ENCODE results near the gene UPK1B. TPM values are rescaled to one million over a fixed set of nuclear protein-coding genes. Genes with fewer than 3 reads are reported as not detected.
A peak's percentile ranks its signal among the peaks of the same experiment; 100 is the strongest.

UPK1B gene
- polyA plus RNA-seq, 1 donor, result 1.1 TPM

GRCh38 chr3:119195911-119196310, 22.5 kb downstream of the UPK1B start:
- Histone ChIP-seq H3K27ac (ENCODE audit: low read length) (no peak overlapping the region), H3K9me3 (ENCODE audit: control insufficient read depth, low read depth, low read length) (no peaks in the 10 kb centered on the region), H3K4me3 (ENCODE audit: low read length) (no peak overlapping the region), H3K27me3 (ENCODE audit: control insufficient read depth, insufficient read depth, low read length) (no peaks in the 10 kb centered on the region), H3K4me1 (ENCODE audit: control insufficient read depth, insufficient read depth, low read length) (no peaks in the 10 kb centered on the region), H3K36me3 (ENCODE audit: control insufficient read depth, insufficient read depth, low read length) (no peaks in the 10 kb centered on the region)
- WGBS (ENCODE audit: insufficient coverage, low lambda C conversion rate), result no CpG with 5 or more reads among the region's 1 CpG
- no peak for DNase-seq

- Histone ChIP-seq H3K4me3 (ENCODE audit: low read length) (no peak overlapping the region), H3K27ac (ENCODE audit: low read length) (no peak overlapping the region), H3K9me3 (ENCODE audit: control insufficient read depth, low read depth, low read length) (no peaks in the 10 kb centered on the region), H3K36me3 (ENCODE audit: control insufficient read depth, insufficient read depth, low read length) (peaks cover 9% of the 10 kb centered on the region), H3K4me1 (ENCODE audit: control insufficient read depth, insufficient read depth, low read length) (peaks cover 10% of the 10 kb centered on the region), H3K27me3 (ENCODE audit: control insufficient read depth, insufficient read depth, low read length) (no peaks in the 10 kb centered on the region)
- no CpG with 5 or more reads among the region's 8 CpGs for WGBS (ENCODE audit: insufficient coverage, low lambda C conversion rate)
- no peak for DNase-seq
Observed at GRCh38 chr3:119205209-119205608, 31.8 kb downstream of the UPK1B start.

GRCh38 chr3:119205685-119206084, 32.3 kb downstream of the UPK1B start:
- Histone ChIP-seq H3K9me3 (ENCODE audit: control insufficient read depth, low read depth, low read length) (no peaks in the 10 kb centered on the region), H3K4me3 (ENCODE audit: low read length) (no peak overlapping the region), H3K4me1 (ENCODE audit: control insufficient read depth, insufficient read depth, low read length) (peaks cover 13% of the 10 kb centered on the region), H3K27ac (ENCODE audit: low read length) (no peak overlapping the region), H3K36me3 (ENCODE audit: control insufficient read depth, insufficient read depth, low read length) (peaks cover 12% of the 10 kb centered on the region), H3K27me3 (ENCODE audit: control insufficient read depth, insufficient read depth, low read length) (no peaks in the 10 kb centered on the region)
- no peak for DNase-seq
- 100% methylated on average over 1 of the region's 5 CpGs for WGBS (ENCODE audit: insufficient coverage, low lambda C conversion rate)

- Histone ChIP-seq H3K9me3 (ENCODE audit: control insufficient read depth, low read depth, low read length) (no peaks in the 10 kb centered on the region), H3K27ac (ENCODE audit: low read length) (no peak overlapping the region), H3K36me3 (ENCODE audit: control insufficient read depth, insufficient read depth, low read length) (peaks cover 14% of the 10 kb centered on the region), H3K4me3 (ENCODE audit: low read length) (no peak overlapping the region), H3K4me1 (ENCODE audit: control insufficient read depth, insufficient read depth, low read length) (peaks cover 21% of the 10 kb centered on the region), H3K27me3 (ENCODE audit: control insufficient read depth, insufficient read depth, low read length) (no peaks in the 10 kb centered on the region)
- peak in 1 of 2 donors; percentile 32 for DNase-seq
- no CpG with 5 or more reads among the region's 4 CpGs for WGBS (ENCODE audit: insufficient coverage, low lambda C conversion rate)
Observed at GRCh38 chr3:119206611-119207511, 33.5 kb downstream of the UPK1B start.

- no peak overlapping the region for H3K27ac ChIP-seq (ENCODE audit: low read length)
- DNase-seq, result no peak
- no CpG with 5 or more reads among the region's 3 CpGs for WGBS (ENCODE audit: insufficient coverage, low lambda C conversion rate)
- no peak overlapping the region for H3K4me3 ChIP-seq (ENCODE audit: low read length)
- no peaks in the 10 kb centered on the region for H3K27me3 ChIP-seq (ENCODE audit: control insufficient read depth, insufficient read depth, low read length)
- peaks cover 22% of the 10 kb centered on the region for H3K4me1 ChIP-seq (ENCODE audit: control insufficient read depth, insufficient read depth, low read length)
- peaks cover 18% of the 10 kb centered on the region for H3K36me3 ChIP-seq (ENCODE audit: control insufficient read depth, insufficient read depth, low read length)
- H3K9me3 ChIP-seq (ENCODE audit: control insufficient read depth, low read depth, low read length), result no peaks in the 10 kb centered on the region
Observed at GRCh38 chr3:119207512-119207875, 34.1 kb downstream of the UPK1B start.

- peaks cover 48% of the 10 kb centered on the region for H3K36me3 ChIP-seq (ENCODE audit: control insufficient read depth, insufficient read depth, low read length)
Observed at GRCh38 chr3:119211193-119211592, 37.8 kb downstream of the UPK1B start.

GRCh38 chr3:119211803-119212202, 38.4 kb downstream of the UPK1B start:
- Histone ChIP-seq H3K27ac (ENCODE audit: low read length) (peak overlapping the region; percentile 46), H3K4me3 (ENCODE audit: low read length) (no peak overlapping the region), H3K27me3 (ENCODE audit: control insufficient read depth, insufficient read depth, low read length) (no peaks in the 10 kb centered on the region), H3K36me3 (ENCODE audit: control insufficient read depth, insufficient read depth, low read length) (peaks cover 52% of the 10 kb centered on the region), H3K9me3 (ENCODE audit: control insufficient read depth, low read depth, low read length) (no peaks in the 10 kb centered on the region), H3K4me1 (ENCODE audit: control insufficient read depth, insufficient read depth, low read length) (peaks cover 17% of the 10 kb centered on the region)
- peak in 1 of 2 donors; percentile 58 for DNase-seq
- no CpG with 5 or more reads among the region's 6 CpGs for WGBS (ENCODE audit: insufficient coverage, low lambda C conversion rate)

More at GRCh38 chr3:119211193-119211592, 37.8 kb downstream of the UPK1B start:
- Histone ChIP-seq H3K9me3 (ENCODE audit: control insufficient read depth, low read depth, low read length) (no peaks in the 10 kb centered on the region), H3K27ac (ENCODE audit: low read length) (peak overlapping the region; percentile 46), H3K4me3 (ENCODE audit: low read length) (no peak overlapping the region), H3K4me1 (ENCODE audit: control insufficient read depth, insufficient read depth, low read length) (peaks cover 23% of the 10 kb centered on the region), H3K27me3 (ENCODE audit: control insufficient read depth, insufficient read depth, low read length) (no peaks in the 10 kb centered on the region)
- WGBS (ENCODE audit: insufficient coverage, low lambda C conversion rate), result 0% methylated on average over 3 of the region's 4 CpGs
- DNase-seq, result peak; percentile 47 to 88

- Histone ChIP-seq H3K9me3 (ENCODE audit: control insufficient read depth, low read depth, low read length) (no peaks in the 10 kb centered on the region), H3K4me1 (ENCODE audit: control insufficient read depth, insufficient read depth, low read length) (peaks cover 25% of the 10 kb centered on the region), H3K27ac (ENCODE audit: low read length) (peak overlapping the region; percentile 48), H3K36me3 (ENCODE audit: control insufficient read depth, insufficient read depth, low read length) (peaks cover 81% of the 10 kb centered on the region), H3K27me3 (ENCODE audit: control insufficient read depth, insufficient read depth, low read length) (no peaks in the 10 kb centered on the region), H3K4me3 (ENCODE audit: low read length) (no peak overlapping the region)
- DNase-seq, result peak; percentile 38 to 69
- no CpG with 5 or more reads among the region's 4 CpGs for WGBS (ENCODE audit: insufficient coverage, low lambda C conversion rate)
Observed at GRCh38 chr3:119219069-119219468, 45.7 kb downstream of the UPK1B start.

GRCh38 chr3:119220198-119220597, 46.8 kb downstream of the UPK1B start:
- Histone ChIP-seq H3K9me3 (ENCODE audit: control insufficient read depth, low read depth, low read length) (no peaks in the 10 kb centered on the region), H3K4me3 (ENCODE audit: low read length) (no peak overlapping the region), H3K27ac (ENCODE audit: low read length) (peak overlapping the region; percentile 16), H3K4me1 (ENCODE audit: control insufficient read depth, insufficient read depth, low read length) (peaks cover 25% of the 10 kb centered on the region), H3K27me3 (ENCODE audit: control insufficient read depth, insufficient read depth, low read length) (no peaks in the 10 kb centered on the region), H3K36me3 (ENCODE audit: control insufficient read depth, insufficient read depth, low read length) (peaks cover 72% of the 10 kb centered on the region)
- 20% methylated on average over 1 of the region's 7 CpGs for WGBS (ENCODE audit: insufficient coverage, low lambda C conversion rate)
- peak in 1 of 2 donors; percentile 60 for DNase-seq

- no peak overlapping the region for H3K27ac ChIP-seq (ENCODE audit: low read length)
- WGBS (ENCODE audit: insufficient coverage, low lambda C conversion rate), result no CpG with 5 or more reads among the region's 3 CpGs
Observed at GRCh38 chr3:119220970-119221667, 47.7 kb downstream of the UPK1B start.

More at GRCh38 chr3:119220970-119221667, 47.7 kb downstream of the UPK1B start:
- DNase-seq, result no peak
- H3K4me3 ChIP-seq (ENCODE audit: low read length), result no peak overlapping the region
- no peaks in the 10 kb centered on the region for H3K9me3 ChIP-seq (ENCODE audit: control insufficient read depth, low read depth, low read length)
- H3K4me1 ChIP-seq (ENCODE audit: control insufficient read depth, insufficient read depth, low read length), result peaks cover 26% of the 10 kb centered on the region
- no peaks in the 10 kb centered on the region for H3K27me3 ChIP-seq (ENCODE audit: control insufficient read depth, insufficient read depth, low read length)
- peaks cover 70% of the 10 kb centered on the region for H3K36me3 ChIP-seq (ENCODE audit: control insufficient read depth, insufficient read depth, low read length)

All from large intestine (tissue), 3 donors.